ENCODE data around the gene GPR137. TPM values are rescaled to one million over a fixed set of nuclear protein-coding genes. Genes with fewer than 3 reads are reported as not detected.

Gene GPR137
- total and polyA plus RNA-seq, 7 experiments from 2014 or later = 4.9 to 45.9 (median 30.8) TPM

- DNase-seq (peak; percentile 97 to 99 (median 98)), ATAC-seq (peak; percentile 78)
- intact Hi-C loops (cut with micrococcal nuclease) = loop anchor here (1.0 to 5.0 kb wide), 17 partner anchors 10 to 507 kb away; partner anchors contain the start of genes DNAJC4 (in 2 of the 2), ESRRA (in 2 of the 2), FERMT3 (in 2 of the 2) and GPR137 (in 2 of the 2)
- Histone ChIP-seq H3K27ac (ENCODE audit: low read depth, low read length) (peak within 1 kb of the TSS; percentile 99), H3K36me3 (ENCODE audit: control insufficient read depth in 2 of 3, insufficient read depth in 3 of 3, low read length in 3 of 3) (peaks cover 0 to 30% (median 6%) of the 10 kb centered on the region in 3 experiments), H3K27me3 (ENCODE audit: control insufficient read depth in 2 of 2, insufficient read depth in 2 of 2, low read length in 2 of 2) (no peaks in the 10 kb centered on the region), H3K4me3 (ENCODE audit: low read length) (peak within 1 kb of the TSS; percentile 73), H3K4me1 (ENCODE audit: control insufficient read depth in 2 of 2, insufficient read depth in 2 of 2, low read length in 2 of 2) (peaks cover 24 to 28% of the 10 kb centered on the region in 2 donors), H3K9me3 (ENCODE audit: control insufficient read depth in 2 of 3, low read length in 3 of 3) (no peaks in the 10 kb centered on the region)
- ChIA-PET CTCF (interaction anchor here (1.0 to 1.8 kb wide), 6 partner anchors 8 to 64 kb away, joined by 3 to 11 read pairs (median 6); partner anchors contain the start of genes FERMT3, NUDT22, PLCB3 and TRPT1), POLR2A (interaction anchor here (0.6 to 12.3 kb wide), 22 partner anchors 9 to 624 kb away, joined by 3 to 154 read pairs (median 4); partner anchors contain the start of genes DNAJC4, ESRRA, FERMT3 and NUDT22)
- no peaks in the 10 kb centered on the region for H3K9me3 Mint-ChIP-seq
- H3K4me1 Mint-ChIP-seq = peaks cover 9 to 46% (median 31%) of the 10 kb centered on the region in 7 donors
- peak within 1 kb of the TSS; percentile 97 to 100 (median 99) for H3K27ac Mint-ChIP-seq
- peaks cover 0 to 6% (median 0%) of the 10 kb centered on the region in 5 donors for H3K36me3 Mint-ChIP-seq
- peak within 1 kb of the TSS; percentile 80 to 95 (median 89) for H3K4me3 Mint-ChIP-seq
- no peaks in the 10 kb centered on the region for H3K27me3 Mint-ChIP-seq
Measured at GRCh38 chr11:64240435-64241240, 45.0 kb upstream of the GPR137 start, which contains the start of gene FKBP2. TSS of gene FKBP2 (plus strand) at chr11:64241095. CDS start at chr11:64242388, 1,293 bp downstream.

GRCh38 chr11:64241241-64241490, 44.5 kb upstream of the GPR137 start:
- peak overlapping the region; percentile 80 to 95 (median 89) for H3K4me3 Mint-ChIP-seq
- ChIA-PET POLR2A (interaction anchor here (0.7 to 12.3 kb wide), 16 partner anchors 9 to 624 kb away, joined by 3 to 154 read pairs (median 5); partner anchors contain the start of genes ESRRA, FERMT3, NUDT22 and PRDX5), CTCF (interaction anchor here (1.0 to 1.8 kb wide), 6 partner anchors 9 to 63 kb away, joined by 3 to 11 read pairs (median 6); partner anchors contain the start of genes FERMT3, NUDT22, PLCB3 and TRPT1)
- ATAC-seq = peak; percentile 90
- peaks cover 0 to 6% (median 0%) of the 10 kb centered on the region in 5 donors for H3K36me3 Mint-ChIP-seq
- H3K4me1 ChIP-seq (ENCODE audit: control insufficient read depth in 2 of 2, insufficient read depth in 2 of 2, low read length in 2 of 2) = peaks cover 21 to 31% of the 10 kb centered on the region in 2 donors
- H3K9me3 Mint-ChIP-seq = no peaks in the 10 kb centered on the region
- intact Hi-C loops (cut with micrococcal nuclease) = loop anchor here (1.0 to 5.0 kb wide), 17 partner anchors 9 to 506 kb away; partner anchors contain the start of genes DNAJC4 (in 2 of the 2), ESRRA (in 2 of the 2), FERMT3 (in 2 of the 2) and GPR137 (in 2 of the 2)
- DNase-seq = peak; percentile 99 to 100 (median 100)
- peak overlapping the region; percentile 97 to 100 (median 99) for H3K27ac Mint-ChIP-seq
- no peaks in the 10 kb centered on the region for H3K27me3 Mint-ChIP-seq
- H3K36me3 ChIP-seq (ENCODE audit: control insufficient read depth in 2 of 3, insufficient read depth in 3 of 3, low read length in 3 of 3) = peaks cover 0 to 30% (median 6%) of the 10 kb centered on the region in 3 experiments
- H3K4me3 ChIP-seq (ENCODE audit: low read length) = peak overlapping the region; percentile 73
- peak overlapping the region; percentile 99 for H3K27ac ChIP-seq (ENCODE audit: low read depth, low read length)
- H3K4me1 Mint-ChIP-seq = peaks cover 8 to 45% (median 30%) of the 10 kb centered on the region in 7 donors
- H3K27me3 ChIP-seq (ENCODE audit: control insufficient read depth in 2 of 2, insufficient read depth in 2 of 2, low read length in 2 of 2) = no peaks in the 10 kb centered on the region
- no peaks in the 10 kb centered on the region for H3K9me3 ChIP-seq (ENCODE audit: control insufficient read depth in 2 of 3, low read length in 3 of 3)

DNA sequence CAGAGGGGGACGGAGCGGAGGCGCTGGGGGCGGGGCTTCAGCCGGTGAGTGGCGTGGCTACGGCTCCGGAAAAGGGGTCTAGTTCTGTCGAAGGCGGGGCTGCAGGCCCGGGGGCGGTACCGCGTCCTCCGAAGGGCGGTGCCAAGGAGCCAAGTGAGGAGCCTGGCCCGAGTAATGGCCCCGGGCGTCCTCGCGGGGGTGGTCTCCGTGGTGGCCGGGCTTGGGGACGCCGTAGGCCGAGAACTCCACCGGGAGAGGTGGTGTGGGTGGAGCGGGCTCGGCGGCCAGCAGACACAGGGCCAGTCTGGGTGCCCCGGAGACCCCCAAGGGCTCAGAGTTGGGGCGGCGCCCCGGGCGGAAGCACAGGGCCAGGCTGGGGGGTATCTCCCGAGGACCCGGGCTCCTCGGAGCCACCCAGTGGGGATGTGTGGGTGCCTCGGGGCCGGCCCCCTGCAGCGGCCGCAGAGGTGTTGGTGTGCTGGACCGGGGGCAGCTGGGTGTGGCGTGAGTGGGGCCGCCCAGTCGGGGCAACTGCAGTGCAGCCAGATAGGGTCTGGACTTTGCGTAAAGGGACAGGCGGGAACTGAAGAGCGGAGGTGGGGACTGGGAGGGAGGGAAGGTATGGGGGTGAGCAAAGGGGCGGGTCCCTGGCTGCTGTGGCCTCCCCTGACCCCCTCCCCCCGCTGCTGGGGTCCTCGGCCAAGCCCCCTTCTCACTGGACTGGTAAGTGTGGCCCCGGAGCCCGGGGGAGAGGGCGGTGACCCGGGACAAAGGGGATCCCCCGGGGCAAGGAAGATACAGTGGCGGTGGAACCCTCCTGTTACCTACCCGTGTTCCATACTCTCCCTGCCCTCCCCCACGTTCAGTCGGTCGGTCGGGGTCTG, 43.9 kb upstream of the GPR137 start:
- peak overlapping the region; percentile 97 to 100 (median 99) for H3K27ac Mint-ChIP-seq
- H3K27me3 Mint-ChIP-seq = no peaks in the 10 kb centered on the region
- ChIA-PET CTCF (interaction anchor here (1.0 to 1.8 kb wide), 8 partner anchors 9 to 63 kb away, joined by 3 to 11 read pairs (median 5); partner anchors contain the start of genes FERMT3, NUDT22, PLCB3 and TRPT1), POLR2A (interaction anchor here (0.8 to 12.3 kb wide), 18 partner anchors 8 to 503 kb away, joined by 3 to 154 read pairs (median 5); partner anchors contain the start of genes ESRRA, FERMT3, NUDT22 and PLCB3)
- Histone ChIP-seq H3K4me1 (ENCODE audit: control insufficient read depth in 2 of 2, insufficient read depth in 2 of 2, low read length in 2 of 2) (peaks cover 21 to 31% of the 10 kb centered on the region in 2 donors), H3K4me3 (ENCODE audit: low read length) (peak overlapping the region; percentile 73), H3K27me3 (ENCODE audit: control insufficient read depth in 2 of 2, insufficient read depth in 2 of 2, low read length in 2 of 2) (no peaks in the 10 kb centered on the region), H3K27ac (ENCODE audit: low read depth, low read length) (peak overlapping the region; percentile 99), H3K9me3 (ENCODE audit: control insufficient read depth in 2 of 3, low read length in 3 of 3) (no peaks in the 10 kb centered on the region), H3K36me3 (ENCODE audit: control insufficient read depth in 2 of 3, insufficient read depth in 3 of 3, low read length in 3 of 3) (peaks cover 0 to 30% (median 6%) of the 10 kb centered on the region in 3 experiments)
- peak overlapping the region; percentile 80 to 95 (median 89) for H3K4me3 Mint-ChIP-seq
- intact Hi-C loops (cut with micrococcal nuclease) = loop anchor here (1.0 to 5.0 kb wide), 17 partner anchors 9 to 506 kb away; partner anchors contain the start of genes DNAJC4 (in 2 of the 2), ESRRA (in 2 of the 2), FERMT3 (in 2 of the 2) and GPR137 (in 2 of the 2)
- H3K4me1 Mint-ChIP-seq = peaks cover 8 to 45% (median 30%) of the 10 kb centered on the region in 7 donors
- ATAC-seq = no peak
- H3K9me3 Mint-ChIP-seq = no peaks in the 10 kb centered on the region
- DNase-seq = no peak
- H3K36me3 Mint-ChIP-seq = peaks cover 0 to 6% (median 0%) of the 10 kb centered on the region in 5 donors

- no peaks in the 10 kb centered on the region for H3K27me3 ChIP-seq (ENCODE audit: control insufficient read depth in 2 of 2, insufficient read depth in 2 of 2, low read length in 2 of 2)
- H3K27me3 Mint-ChIP-seq = no peaks in the 10 kb centered on the region
- POLR2A ChIA-PET = interaction anchor here (0.5 to 12.3 kb wide), 11 partner anchors 7 to 1620 kb away, joined by 3 to 154 read pairs (median 5); partner anchors contain the start of genes ESRRA, FERMT3, NUDT22 and PLCB3
- intact Hi-C loops (cut with micrococcal nuclease) = loop anchor here in 1 of 2 donors (5.0 kb wide), 1 partner anchor 504 kb away; no protein-coding TSS in a partner anchor
- no peaks in the 10 kb centered on the region for H3K9me3 Mint-ChIP-seq
- H3K4me1 ChIP-seq (ENCODE audit: control insufficient read depth in 2 of 2, insufficient read depth in 2 of 2, low read length in 2 of 2) = peaks cover 25 to 35% of the 10 kb centered on the region in 2 donors
- H3K27ac Mint-ChIP-seq = peak overlapping the region in 7 of 9 donors; percentile 7 to 55 (median 50)
- H3K4me1 Mint-ChIP-seq = peaks cover 15 to 47% (median 35%) of the 10 kb centered on the region in 7 donors
- no peaks in the 10 kb centered on the region for H3K9me3 ChIP-seq (ENCODE audit: control insufficient read depth in 2 of 3, low read length in 3 of 3)
- peaks cover 0 to 1% (median 0%) of the 10 kb centered on the region in 5 donors for H3K36me3 Mint-ChIP-seq
- CTCF ChIA-PET = interaction anchor here (0.5 to 4.5 kb wide), 11 partner anchors 9 to 653 kb away, joined by 3 to 30 read pairs (median 4); partner anchors contain the start of genes FERMT3, PRDX5, TRMT112 and VEGFB
- H3K4me3 ChIP-seq (ENCODE audit: low read length) = no peak overlapping the region
- peaks cover 0 to 17% (median 0%) of the 10 kb centered on the region in 3 experiments for H3K36me3 ChIP-seq (ENCODE audit: control insufficient read depth in 2 of 3, insufficient read depth in 3 of 3, low read length in 3 of 3)
- ATAC-seq = no peak
- H3K27ac ChIP-seq (ENCODE audit: low read depth, low read length) = no peak overlapping the region
- DNase-seq = no peak
- peak overlapping the region; percentile 29 to 95 (median 62) for H3K4me3 Mint-ChIP-seq
Measured at GRCh38 chr11:64243236-64243854, 42.3 kb upstream of the GPR137 start.

DNA sequence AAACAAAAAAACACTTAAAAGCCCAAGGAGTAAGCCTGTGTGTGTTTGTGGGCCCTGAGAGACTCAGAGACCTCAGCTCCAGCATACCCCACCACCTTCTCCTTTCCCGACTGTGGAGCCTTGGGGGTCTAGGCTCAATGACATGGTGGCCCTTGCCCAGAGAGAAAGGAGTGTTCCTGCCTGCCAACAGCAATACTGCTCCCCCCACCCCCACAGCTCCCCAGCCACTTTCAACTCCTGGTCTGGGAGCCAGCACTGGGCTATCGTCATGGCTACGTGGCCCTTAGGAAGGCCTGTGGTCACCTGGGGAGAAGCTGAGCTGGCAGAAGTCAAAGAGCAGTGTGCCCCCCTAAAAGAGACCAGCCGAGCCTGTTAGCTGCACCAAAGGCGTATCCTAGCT, 41.5 kb upstream of the GPR137 start:
- DNase-seq = no peak
- H3K4me3 Mint-ChIP-seq = peak overlapping the region in 7 of 10 donors; percentile 16 to 95 (median 31)
- H3K4me1 Mint-ChIP-seq = peaks cover 15 to 43% (median 35%) of the 10 kb centered on the region in 7 donors
- peak overlapping the region in 4 of 9 donors; percentile 7 to 45 (median 23) for H3K27ac Mint-ChIP-seq
- no peak for ATAC-seq
- CTCF ChIA-PET = interaction anchor here (0.5 to 4.5 kb wide), 6 partner anchors 10 to 653 kb away, joined by 3 to 30 read pairs (median 4); partner anchors contain the start of genes FERMT3 and VEGFB
- H3K27me3 Mint-ChIP-seq = no peaks in the 10 kb centered on the region
- no peak overlapping the region for H3K27ac ChIP-seq (ENCODE audit: low read depth, low read length)
- no peaks in the 10 kb centered on the region for H3K9me3 Mint-ChIP-seq
- H3K4me1 ChIP-seq (ENCODE audit: control insufficient read depth in 2 of 2, insufficient read depth in 2 of 2, low read length in 2 of 2) = peaks cover 25 to 35% of the 10 kb centered on the region in 2 donors
- H3K9me3 ChIP-seq (ENCODE audit: control insufficient read depth in 2 of 3, low read length in 3 of 3) = no peaks in the 10 kb centered on the region
- H3K36me3 Mint-ChIP-seq = peaks cover 0 to 1% (median 0%) of the 10 kb centered on the region in 5 donors
- POLR2A ChIA-PET = interaction anchor here (0.6 to 12.3 kb wide), 8 partner anchors 8 to 1621 kb away, joined by 3 to 154 read pairs (median 10); partner anchors contain the start of genes ESRRA, FERMT3, NUDT22 and PRDX5
- intact Hi-C loops (cut with micrococcal nuclease) = loop anchor here in 1 of 2 donors (5.0 kb wide), 1 partner anchor 503 kb away; no protein-coding TSS in a partner anchor
- H3K4me3 ChIP-seq (ENCODE audit: low read length) = no peak overlapping the region
- no peaks in the 10 kb centered on the region for H3K27me3 ChIP-seq (ENCODE audit: control insufficient read depth in 2 of 2, insufficient read depth in 2 of 2, low read length in 2 of 2)
- H3K36me3 ChIP-seq (ENCODE audit: control insufficient read depth in 2 of 3, insufficient read depth in 3 of 3, low read length in 3 of 3) = peaks cover 0 to 11% (median 0%) of the 10 kb centered on the region in 3 experiments
